ENCODE results near the gene BSND.

The BSND gene

DNA sequence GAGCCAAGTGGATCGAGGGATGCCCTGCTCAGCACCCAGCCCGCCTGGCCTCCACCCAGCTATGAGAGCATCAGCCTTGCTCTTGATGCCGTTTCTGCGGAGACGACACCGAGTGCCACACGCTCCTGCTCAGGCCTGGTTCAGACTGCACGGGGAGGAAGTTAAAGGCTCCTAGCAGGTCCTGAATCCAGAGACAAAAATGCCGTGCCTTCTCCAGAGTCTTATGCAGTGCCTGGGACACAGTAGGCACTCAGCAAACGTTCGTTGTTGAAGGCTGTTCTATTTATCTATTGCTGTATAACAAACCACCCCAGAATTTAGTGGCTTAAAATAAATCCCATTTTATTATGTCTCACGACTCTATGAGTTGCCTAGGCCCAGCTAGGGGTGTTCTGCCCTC is 6.8 kb upstream of the BSND start:
- no peak overlapping the region for H3K4me3 ChIP-seq (ENCODE audit: low read depth, low read length)
- DNase-seq (ENCODE audit: low read depth), result no peak
- TF ChIP-seq MYC (IDR thresholded peaks at IDR 0.05; ENCODE audit: low read depth, low read length) (no peak), POLR2A (IDR thresholded peaks at IDR 0.05; ENCODE audit: extremely low read depth, insufficient read length) (no peak)
- TF ChIP-seq, protein P1, sequence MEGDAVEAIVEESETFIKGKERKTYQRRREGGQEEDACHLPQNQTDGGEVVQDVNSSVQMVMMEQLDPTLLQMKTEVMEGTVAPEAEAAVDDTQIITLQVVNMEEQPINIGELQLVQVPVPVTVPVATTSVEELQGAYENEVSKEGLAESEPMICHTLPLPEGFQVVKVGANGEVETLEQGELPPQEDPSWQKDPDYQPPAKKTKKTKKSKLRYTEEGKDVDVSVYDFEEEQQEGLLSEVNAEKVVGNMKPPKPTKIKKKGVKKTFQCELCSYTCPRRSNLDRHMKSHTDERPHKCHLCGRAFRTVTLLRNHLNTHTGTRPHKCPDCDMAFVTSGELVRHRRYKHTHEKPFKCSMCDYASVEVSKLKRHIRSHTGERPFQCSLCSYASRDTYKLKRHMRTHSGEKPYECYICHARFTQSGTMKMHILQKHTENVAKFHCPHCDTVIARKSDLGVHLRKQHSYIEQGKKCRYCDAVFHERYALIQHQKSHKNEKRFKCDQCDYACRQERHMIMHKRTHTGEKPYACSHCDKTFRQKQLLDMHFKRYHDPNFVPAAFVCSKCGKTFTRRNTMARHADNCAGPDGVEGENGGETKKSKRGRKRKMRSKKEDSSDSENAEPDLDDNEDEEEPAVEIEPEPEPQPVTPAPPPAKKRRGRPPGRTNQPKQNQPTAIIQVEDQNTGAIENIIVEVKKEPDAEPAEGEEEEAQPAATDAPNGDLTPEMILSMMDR (IDR thresholded peaks at IDR 0.05; ENCODE audit: low read depth, low read length), result no peak
- TF ChIP-seq, protein P2, sequence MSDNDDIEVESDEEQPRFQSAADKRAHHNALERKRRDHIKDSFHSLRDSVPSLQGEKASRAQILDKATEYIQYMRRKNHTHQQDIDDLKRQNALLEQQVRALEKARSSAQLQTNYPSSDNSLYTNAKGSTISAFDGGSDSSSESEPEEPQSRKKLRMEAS (IDR thresholded peaks at IDR 0.05; ENCODE audit: low read depth, low read length), result no peak

DNA sequence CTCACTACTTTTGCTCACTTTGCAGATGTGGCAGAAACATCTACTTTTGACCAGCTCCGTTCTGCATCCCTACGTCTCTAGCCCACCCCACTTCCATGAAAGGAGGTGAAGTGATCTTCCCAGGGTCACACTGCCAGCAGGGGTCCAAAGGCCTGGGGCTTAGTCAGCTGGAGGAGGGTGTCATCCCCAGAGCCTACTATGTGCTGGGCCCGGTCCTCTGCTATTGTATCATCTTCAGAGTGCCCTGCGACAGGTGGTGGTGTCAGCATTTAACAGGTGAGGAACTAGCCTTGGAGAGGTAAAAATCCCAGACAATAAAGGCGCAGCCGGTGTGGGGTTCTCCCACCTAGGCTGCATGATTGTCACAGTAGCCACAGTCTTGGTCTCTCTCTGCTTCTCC is 5.6 kb upstream of the BSND start:
- TF ChIP-seq POLR2A (IDR thresholded peaks at IDR 0.05; ENCODE audit: extremely low read depth, insufficient read length) (no peak), MYC (IDR thresholded peaks at IDR 0.05; ENCODE audit: low read depth, low read length) (no peak)
- TF ChIP-seq, protein P2 (IDR thresholded peaks at IDR 0.05; ENCODE audit: low read depth, low read length), result no peak
- TF ChIP-seq, protein P1 (IDR thresholded peaks at IDR 0.05; ENCODE audit: low read depth, low read length), result no peak
- DNase-seq (ENCODE audit: low read depth), result no peak

DNA sequence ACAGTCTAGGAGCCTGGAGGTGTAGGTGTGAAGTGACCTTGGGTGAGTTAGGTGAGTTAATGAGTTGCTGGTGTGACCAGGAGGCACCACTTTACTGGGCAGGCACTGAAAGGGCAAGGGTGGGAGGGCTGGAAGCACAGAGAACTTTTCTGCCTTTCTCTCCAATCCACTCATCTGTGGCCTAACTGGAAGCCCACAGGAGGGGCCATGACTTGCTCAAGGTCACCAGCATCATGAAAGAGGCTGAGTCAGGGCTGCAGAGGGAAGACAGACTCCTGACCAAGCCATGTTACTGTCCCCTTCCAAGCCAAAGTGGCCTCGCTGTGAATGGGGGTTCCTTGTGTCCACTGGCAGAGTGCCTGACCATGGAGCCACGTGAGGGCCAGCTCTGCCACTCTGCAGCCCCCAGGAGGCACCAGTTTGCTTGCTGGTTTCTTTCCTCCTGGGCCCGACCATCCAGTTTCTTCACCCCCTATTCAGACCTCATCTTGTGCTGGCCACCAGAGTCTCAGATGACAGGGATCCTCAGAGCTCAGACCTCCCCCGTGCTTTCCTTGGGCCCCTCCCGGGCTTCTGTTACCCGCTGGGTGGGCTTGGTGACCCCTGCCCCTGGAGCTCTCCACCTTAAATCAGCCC is 4.3 kb upstream of the BSND start:
- TF ChIP-seq, protein P2 (IDR thresholded peaks at IDR 0.05; ENCODE audit: low read depth, low read length), result no peak
- TF ChIP-seq POLR2A (IDR thresholded peaks at IDR 0.05; ENCODE audit: extremely low read depth, insufficient read length) (no peak), MYC (IDR thresholded peaks at IDR 0.05; ENCODE audit: low read depth, low read length) (no peak)
- TF ChIP-seq, protein P1 (IDR thresholded peaks at IDR 0.05; ENCODE audit: low read depth, low read length), result no peak
- no peak for DNase-seq (ENCODE audit: low read depth)
- no peak overlapping the region for H3K4me3 ChIP-seq (ENCODE audit: low read depth, low read length)

More for the DNA sequence above, 5.6 kb upstream of the BSND start:
- H3K4me3 ChIP-seq (ENCODE audit: low read depth, low read length), result no peak overlapping the region

DNA sequence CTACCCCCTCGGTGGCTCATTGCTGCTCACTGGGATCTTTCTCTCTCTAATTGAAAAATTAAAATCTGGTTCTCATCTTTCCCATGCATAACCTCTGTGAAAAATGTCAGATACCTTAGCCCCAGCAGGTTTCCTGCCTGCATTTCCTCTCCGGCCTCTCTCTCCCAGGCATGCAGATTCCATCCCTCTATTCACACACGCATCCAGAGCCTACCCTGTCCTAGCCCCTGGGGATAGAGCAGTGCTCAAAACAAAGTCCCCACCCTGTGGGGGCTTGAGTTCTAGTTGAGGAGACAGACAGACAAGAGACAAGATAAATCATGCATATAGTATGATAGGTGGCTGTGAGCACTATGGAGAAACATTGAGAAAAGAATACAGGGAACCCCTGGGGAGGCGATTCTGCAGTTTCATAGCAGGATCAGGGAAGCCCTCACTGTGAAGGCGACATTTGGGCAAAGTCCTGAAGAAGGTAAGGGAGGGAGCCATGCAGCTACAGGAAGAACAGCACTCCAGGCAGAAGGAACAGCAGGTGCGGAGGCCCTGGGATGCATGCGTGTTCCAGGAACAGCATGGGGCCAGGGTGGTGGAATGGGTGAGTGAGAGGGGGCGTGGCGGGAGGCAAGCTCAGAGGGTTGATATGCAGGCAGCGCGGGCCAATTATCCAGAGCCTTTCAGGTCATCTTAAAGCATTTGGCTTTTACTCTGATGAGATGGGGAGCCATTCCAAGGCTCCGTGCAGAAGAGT is 3.5 kb upstream of the BSND start:
- DNase-seq (ENCODE audit: low read depth), result no peak
- TF ChIP-seq, protein P1 (IDR thresholded peaks at IDR 0.05; ENCODE audit: low read depth, low read length), result no peak
- TF ChIP-seq, protein P2 (IDR thresholded peaks at IDR 0.05; ENCODE audit: low read depth, low read length), result no peak
- TF ChIP-seq POLR2A (IDR thresholded peaks at IDR 0.05; ENCODE audit: extremely low read depth, insufficient read length) (no peak), MYC (IDR thresholded peaks at IDR 0.05; ENCODE audit: low read depth, low read length) (no peak)
- H3K4me3 ChIP-seq (ENCODE audit: low read depth, low read length), result no peak overlapping the region

DNA sequence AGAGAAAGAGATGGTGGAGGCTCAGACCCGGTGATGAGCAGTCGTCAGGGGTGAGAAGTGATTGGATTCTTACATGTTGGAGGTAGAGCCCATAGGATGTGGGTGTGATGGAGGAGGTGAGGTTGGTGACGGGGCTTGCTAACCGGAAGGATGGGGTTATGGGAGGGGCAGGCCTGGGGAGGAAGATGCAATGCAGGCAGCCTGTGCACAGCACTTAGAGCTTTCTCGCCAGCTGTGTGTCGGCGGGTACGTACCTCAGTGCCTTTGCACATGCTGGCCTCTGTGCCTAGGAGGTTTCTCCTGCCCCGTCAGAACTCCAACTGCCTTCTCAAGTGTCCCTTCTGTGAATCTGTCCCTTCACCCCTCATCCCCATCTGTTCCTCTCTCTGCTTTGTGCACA is 2.9 kb upstream of the BSND start:
- peak; percentile 21 for DNase-seq (ENCODE audit: low read depth)
- TF ChIP-seq MYC (IDR thresholded peaks at IDR 0.05; ENCODE audit: low read depth, low read length) (no peak), POLR2A (IDR thresholded peaks at IDR 0.05; ENCODE audit: extremely low read depth, insufficient read length) (no peak)
- TF ChIP-seq, protein P1 (IDR thresholded peaks at IDR 0.05; ENCODE audit: low read depth, low read length), result no peak
- TF ChIP-seq, protein P2 (IDR thresholded peaks at IDR 0.05; ENCODE audit: low read depth, low read length), result no peak
- no peak overlapping the region for H3K4me3 ChIP-seq (ENCODE audit: low read depth, low read length)

Data from NB4 (cell line).